Gastroesophageal sphincter (tissue), 4 donors: Measurements from ENCODE around the gene TP63. TPM values are rescaled to one million over a fixed set of nuclear protein-coding genes. Genes with fewer than 3 reads are reported as not detected.

ENCODE experiments used
- ATAC-seq: fragments of 150-250 bp; one replicate; pipeline ENCODE4 v1.9.1; 2016; ENCODE audit warnings: mild to moderate bottlenecking, moderate library complexity
- H3K27ac ChIP-seq, 4 donors: fragments of 200-600 bp; sonication (generic) in 3 of 4; 1 replicate in 3 of 4; 2 replicates in 1 of 4; pipeline ENCODE4 v1.5.1; 2016 to 2019
- H3K27me3 ChIP-seq: fragments of 200-600 bp; sonication (generic); one replicate; pipeline ENCODE4 v1.5.1; 2019
- H3K36me3 ChIP-seq, 2 donors: fragments of 200-600 bp; sonication (generic); one replicate each; pipeline ENCODE4 v1.5.1; 2019; ENCODE audit warnings: control low read depth in 1 of 2
- H3K4me1 ChIP-seq, 3 donors: fragments of 200-600 bp; sonication (generic); 1 replicate in 2 of 3; 2 replicates in 1 of 3; pipeline ENCODE4 v1.5.1; 2016 to 2019; ENCODE audit warnings: control low read depth in 2 of 3
- H3K4me3 ChIP-seq, 2 donors: fragments of 200-600 bp; sonication (generic); one replicate each; pipeline ENCODE4 v1.5.1; 2019; ENCODE audit warnings: mild to moderate bottlenecking in 1 of 2, moderate library complexity in 1 of 2
- H3K9me3 ChIP-seq, 3 donors: fragments of 200-600 bp; sonication (generic); one replicate each; pipeline ENCODE4 v1.5.1; 2017 to 2019; ENCODE audit warnings: control low read depth in 2 of 3
- CTCF ChIP-seq, 4 experiments: fragments of 200-600 bp in 2 of 4; fragments of 450-650 bp in 2 of 4; sonication (generic) in 1 of 4; IDR thresholded peaks; one replicate each; pipeline ENCODE4 v1.5.1; 2017 to 2019; ENCODE audit warnings: antibody characterized with exemption in 4 of 4, mild to moderate bottlenecking in 2 of 4, moderate library complexity in 2 of 4
- EP300 ChIP-seq: sonication (generic); formaldehyde crosslinking; IDR thresholded peaks from one replicate; pipeline ENCODE4 v1.6.1; 2017; ENCODE audit warnings: antibody characterized with exemption, mild to moderate bottlenecking
- POLR2A ChIP-seq, 2 donors: fragments of 450-650 bp; IDR thresholded peaks; one replicate each; pipeline ENCODE4 v1.6.1; 2017; ENCODE audit warnings: antibody characterized with exemption in 2 of 2, mild to moderate bottlenecking in 2 of 2, moderate library complexity in 1 of 2
- POLR2AphosphoS5 ChIP-seq: sonication (generic); formaldehyde crosslinking; IDR thresholded peaks from one replicate; pipeline ENCODE4 v1.6.1; 2017; ENCODE audit warnings: antibody characterized with exemption
- WGBS, 2 donors: methylation state at CpG; one replicate each; pipeline ENCODE4 v1.1.5; 2018; ENCODE audit warnings: low coverage in 1 of 2; 5-methylcytosine and 5-hydroxymethylcytosine counted together
- total RNA-seq, 4 donors: library from RNA; depleted of rRNA; stranded (reverse); fragments of >200 nt; gene quantifications; one replicate each; pipeline ENCODE4 v1.1.0, GENCODE V29; 2016

The TP63 gene
- total RNA-seq, 4 donors from 2014 or later: 0.13 to 7.4 (median 3.4) TPM; not detected in 1

- ATAC-seq: no peak
- no peak for TF ChIP-seq POLR2A (IDR thresholded peaks at IDR 0.05)
- no peak for TF ChIP-seq CTCF (IDR thresholded peaks at IDR 0.05)
- TF ChIP-seq EP300: no peak
- no peak for TF ChIP-seq POLR2AphosphoS5
- H3K27ac ChIP-seq: no peak overlapping the region
- H3K36me3 ChIP-seq: no peaks in the 10 kb centered on the region
- 40 to 75% methylated on average over 2 to 6 of the region's 6 CpGs for WGBS, 2 donors
- no peaks in the 10 kb centered on the region for H3K4me1 ChIP-seq
- no peaks in the 10 kb centered on the region for H3K9me3 ChIP-seq
- H3K4me3 ChIP-seq: no peak overlapping the region
- H3K27me3 ChIP-seq: no peaks in the 10 kb centered on the region
Measured at GRCh38 chr3:189776149-189776824, 145.1 kb downstream of the TP63 start.

GRCh38 chr3:189778340-189778950, 147.3 kb downstream of the TP63 start:
- WGBS, 2 donors: 81 to 83% methylated on average over 4 to 5 of the region's 5 CpGs
- H3K4me1 ChIP-seq: no peaks in the 10 kb centered on the region
- no peaks in the 10 kb centered on the region for H3K27me3 ChIP-seq
- no peaks in the 10 kb centered on the region for H3K9me3 ChIP-seq
- no peak overlapping the region for H3K4me3 ChIP-seq
- ATAC-seq: no peak
- H3K36me3 ChIP-seq: no peaks in the 10 kb centered on the region
- H3K27ac ChIP-seq: no peak overlapping the region
- TF ChIP-seq POLR2AphosphoS5: no peak
- no peak for TF ChIP-seq CTCF (IDR thresholded peaks at IDR 0.05)
- no peak for TF ChIP-seq EP300
- no peak for TF ChIP-seq POLR2A (IDR thresholded peaks at IDR 0.05)

- H3K4me3 ChIP-seq: no peak overlapping the region
- H3K27ac ChIP-seq: no peak overlapping the region
- WGBS, 2 donors: 82 to 100% methylated on average over 1 to 3 of the region's 3 CpGs
- no peaks in the 10 kb centered on the region for H3K4me1 ChIP-seq
- no peak for ATAC-seq
- TF ChIP-seq POLR2A (IDR thresholded peaks at IDR 0.05) (no peak), POLR2AphosphoS5 (no peak), CTCF (IDR thresholded peaks at IDR 0.05) (no peak), EP300 (no peak)
- no peaks in the 10 kb centered on the region for H3K36me3 ChIP-seq
- H3K9me3 ChIP-seq: no peaks in the 10 kb centered on the region
- no peaks in the 10 kb centered on the region for H3K27me3 ChIP-seq
Measured at GRCh38 chr3:189779166-189779565, 148.0 kb downstream of the TP63 start.

- no peaks in the 10 kb centered on the region for H3K4me1 ChIP-seq
- no peaks in the 10 kb centered on the region for H3K9me3 ChIP-seq
- 71 to 94% methylated on average over 5 to 6 of the region's 6 CpGs for WGBS, 2 donors
- H3K36me3 ChIP-seq: no peaks in the 10 kb centered on the region
- no peaks in the 10 kb centered on the region for H3K27me3 ChIP-seq
- no peak overlapping the region for H3K4me3 ChIP-seq
- TF ChIP-seq POLR2A (IDR thresholded peaks at IDR 0.05) (no peak), CTCF (IDR thresholded peaks at IDR 0.05) (no peak), POLR2AphosphoS5 (no peak), EP300 (no peak)
- ATAC-seq: no peak
- H3K27ac ChIP-seq: no peak overlapping the region
Measured at GRCh38 chr3:189780546-189781270, 149.5 kb downstream of the TP63 start.
